K562 (cell line): ENCODE data around the gene UBN2. TPM values are rescaled to one million over a fixed set of nuclear protein-coding genes. Genes with fewer than 3 reads are reported as not detected.
A peak's percentile ranks its signal among the peaks of the same experiment; 100 is the strongest.

Experiments used
- CLOCK ChIP-seq: fragments of 250-450 bp; sonication (Bioruptor Pico); IDR thresholded peaks from 2 replicates; pipeline ENCODE4 v1.4.0; 2020; ENCODE audit warnings: mild to moderate bottlenecking, moderate library complexity, borderline replicate concordance
- CREB3 ChIP-seq: fragments of 450-650 bp; conservative IDR thresholded peaks from 2 replicates; pipeline ENCODE4 v1.6.1; 2016; ENCODE audit warnings: missing genetic modification characterization, low read depth, mild to moderate bottlenecking, missing compliant biosample characterization, moderate library complexity
- DPF2 ChIP-seq: fragments of 450-650 bp; IDR thresholded peaks from 2 replicates; pipeline ENCODE4 v1.6.1; 2016
- FIP1L1 ChIP-seq: fragments of 200-400 bp; formaldehyde crosslinking; IDR thresholded peaks from 2 replicates; pipeline ENCODE4 v1.6.1; 2018; ENCODE audit warnings: mild to moderate bottlenecking, low read depth, low read length; ENCODE audit not compliant: poor library complexity, severe bottlenecking
- GABPB2 ChIP-seq: fragments of 250-450 bp; sonication (Bioruptor Pico); conservative IDR thresholded peaks from 2 replicates; pipeline ENCODE4 v1.5.1; 2021; ENCODE audit warnings: mild to moderate bottlenecking
- GATAD2A ChIP-seq: fragments of 450-650 bp; IDR thresholded peaks from 2 replicates; pipeline ENCODE4 v1.6.1; 2017
- HDGF ChIP-seq: fragments of 450-650 bp; IDR thresholded peaks from 2 replicates; pipeline ENCODE4 v1.6.1; 2016
- POLR2A ChIP-seq: fragments of 450-650 bp; conservative IDR thresholded peaks from 2 replicates; pipeline ENCODE4 v1.6.1; 2016
- POLR2AphosphoS2 ChIP-seq: IDR thresholded peaks from 2 replicates; pipeline ENCODE4 v1.6.1; 2012; ENCODE audit warnings: low read length, improper control_type of control experiment
- POLR2AphosphoS5 ChIP-seq: IDR thresholded peaks from 2 replicates; pipeline ENCODE4 v1.6.1; 2011; ENCODE audit warnings: mild to moderate bottlenecking, low read depth, low read length, moderate library complexity; ENCODE audit not compliant: control insufficient read depth, insufficient read depth
- RCOR1 ChIP-seq, 2 experiments: IDR thresholded peaks; 2 replicates each; pipeline ENCODE4 v1.6.1; 2012; ENCODE audit warnings: low read depth in 2 of 2, low read length in 2 of 2, borderline replicate concordance in 1 of 2, improper control_type of control experiment in 1 of 2
- SNAPC5 ChIP-seq: fragments of 250-450 bp; sonication (Bioruptor Pico); IDR thresholded peaks from 2 replicates; pipeline ENCODE4 v1.8.0; 2021; ENCODE audit warnings: moderate library complexity, mild to moderate bottlenecking, inconsistent platforms
- SP1 ChIP-seq: sonication (generic); formaldehyde crosslinking; IDR thresholded peaks from 2 replicates; pipeline ENCODE4 v1.8.1; 2022; ENCODE audit warnings: mild to moderate bottlenecking, missing genetic modification reagents
- TEAD1 ChIP-seq, 2 experiments: fragments of 450-650 bp in 1 of 2; sonication (generic) in 1 of 2; formaldehyde crosslinking; IDR thresholded peaks; 2 replicates each; pipeline versions ENCODE4 v1.4.0 to v1.8.0; 2020 to 2022; ENCODE audit warnings: mild to moderate bottlenecking in 2 of 2, missing genetic modification reagents in 1 of 2
- ZNF133 ChIP-seq: fragments of 250-450 bp; sonication (Bioruptor Pico); IDR thresholded peaks from 2 replicates; pipeline ENCODE4 v1.4.0; 2020; ENCODE audit warnings: mild to moderate bottlenecking
- ZNF134 ChIP-seq: fragments of 250-450 bp; sonication (Bioruptor Pico); conservative IDR thresholded peaks from 2 replicates; pipeline ENCODE4 v1.4.0; 2020
- ZNF224 ChIP-seq: sonication (generic); formaldehyde crosslinking; IDR thresholded peaks from 2 replicates; pipeline ENCODE4 v1.8.0; 2022; ENCODE audit warnings: mild to moderate bottlenecking, missing genetic modification reagents
- polyA plus RNA-seq, 8 experiments: library from polyadenylated mRNA; depleted of rRNA in 4 of 8; stranded (reverse) in 5 of 8; unstranded in 3 of 8; fragments of >200 nt; fragmentation: Nextera tagmentation in 2 of 8; fragmentation: Illumina TruSeq in 1 of 8; extraction: Ambion mirVana in 2 of 8; extraction: Trizol in 1 of 8; gene quantifications; 2 replicates each; pipeline versions ENCODE4 v1.2.1 to v1.2.3, GENCODE V29; 2011 to 2014; ENCODE audit warnings: inconsistent platforms in 1 of 8, missing spikeins in 1 of 8
- total RNA-seq, 7 experiments: library from RNA; depleted of rRNA in 6 of 7; stranded (reverse); fragments of >200 nt in 6 of 7; fragmentation: Illumina TruSeq in 2 of 7; extraction: Trizol in 2 of 7; gene quantifications; 2 replicates each; pipeline versions ENCODE4 v1.2.1 to v1.2.3, GENCODE V29; 2011 to 2021; ENCODE audit warnings: low replicate concordance in 1 of 7
- TF ChIP-seq, protein P1 (sequence below): fragments of 250-450 bp; sonication (Bioruptor Pico); IDR thresholded peaks from 2 replicates; pipeline ENCODE4 v1.6.1; 2021; ENCODE audit warnings: mild to moderate bottlenecking
- TF ChIP-seq, protein P2 (sequence below): sonication (generic); formaldehyde crosslinking; IDR thresholded peaks from 2 replicates; pipeline ENCODE4 v1.8.0; 2022; ENCODE audit warnings: mild to moderate bottlenecking, missing genetic modification reagents
- TF ChIP-seq, protein P3 (sequence below), 2 experiments: fragments of 450-650 bp; conservative IDR thresholded peaks; 2 replicates each; pipeline ENCODE4 v1.6.1; 2017; ENCODE audit warnings: mild to moderate bottlenecking in 2 of 2, moderate library complexity in 2 of 2
- TF ChIP-seq, protein P4 (sequence below), 2 experiments: fragments of 450-650 bp in 1 of 2; sonication (generic) in 1 of 2; formaldehyde crosslinking; conservative IDR thresholded peaks; 2 replicates each; pipeline versions ENCODE4 v1.4.0 to v1.8.1; 2020 to 2022; ENCODE audit warnings: mild to moderate bottlenecking in 1 of 2, missing genetic modification reagents in 1 of 2

Gene UBN2
- total and polyA plus RNA-seq, 9 of the 15 experiments (the other 6 are each of a cell fraction or from before 2014, with no cell fraction given) = 1.2 to 19.5 (median 9.9) TPM

DNA sequence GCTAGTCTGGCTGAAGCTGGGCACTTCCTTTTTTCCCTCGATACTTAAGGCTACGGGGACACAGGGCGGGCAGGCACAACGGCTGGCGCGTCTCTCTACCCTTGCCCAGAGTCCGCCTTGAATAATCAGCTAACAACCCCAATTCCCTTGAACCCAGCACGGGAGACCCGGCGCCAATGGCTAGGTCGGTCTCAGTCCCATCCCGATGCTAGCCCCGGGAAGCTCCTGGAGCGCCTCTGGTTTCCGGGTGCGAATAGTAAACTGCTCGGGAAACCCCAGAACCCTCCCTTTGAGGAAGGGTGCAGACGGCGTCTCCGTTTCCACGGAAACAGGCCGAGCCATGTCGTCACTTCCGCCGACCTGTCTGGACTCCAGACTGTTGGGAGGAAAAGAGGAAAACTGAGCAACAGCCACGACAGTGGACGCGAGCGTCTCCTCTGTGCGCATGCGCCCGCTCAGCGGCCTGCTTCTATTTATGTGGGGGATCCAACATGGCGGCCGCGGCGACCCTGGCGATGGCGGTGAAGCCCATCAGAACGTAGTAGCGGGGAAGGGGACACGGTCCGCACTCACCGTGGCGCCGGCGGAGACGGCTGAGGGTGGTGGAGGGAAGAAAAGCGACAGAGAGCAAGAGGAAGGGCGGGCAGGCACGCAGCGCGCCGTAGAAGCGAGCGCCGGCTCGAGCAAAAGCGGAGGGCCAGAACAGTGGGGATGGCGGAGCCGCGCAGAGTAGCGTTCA lies at the start of gene UBN2 (continued):
- TF ChIP-seq, protein P1, sequence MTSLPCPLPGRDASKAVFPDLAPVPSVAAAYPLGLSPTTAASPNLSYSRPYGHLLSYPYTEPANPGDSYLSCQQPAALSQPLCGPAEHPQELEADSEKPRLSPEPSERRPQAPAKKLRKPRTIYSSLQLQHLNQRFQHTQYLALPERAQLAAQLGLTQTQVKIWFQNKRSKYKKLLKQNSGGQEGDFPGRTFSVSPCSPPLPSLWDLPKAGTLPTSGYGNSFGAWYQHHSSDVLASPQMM = no peak
- TF ChIP-seq CREB3 (tag) (no peak), CLOCK (CRISPR knock-in tag) (no peak), ZNF134 (CRISPR knock-in tag) (peak; percentile 75), POLR2AphosphoS5 (peak; percentile 95), RCOR1 (IDR thresholded peaks at IDR 0.05; ENCODE audit: borderline replicate concordance in 1 of 2, low read depth in 2 of 2, low read length in 2 of 2) (0 out of 4 replicates have a peak, but pooled peaks of 1 of the 2 experiments have one; percentile 18), SNAPC5 (CRISPR knock-in tag) (no peak), TEAD1 (CRISPR knock-in tag; IDR thresholded peaks at IDR 0.05) (peak in 1 of 2 experiments; percentile 91; a peak in 2 of 4 replicates), GATAD2A (peak; percentile 63; the same call in 1 of the 2 replicates), GABPB2 (CRISPR knock-in tag) (no peak), POLR2AphosphoS2 (peak; percentile 78; the same call in 1 of the 2 replicates), POLR2A (peak; percentile 98), SP1 (CRISPR knock-in tag) (peak; percentile 77), ZNF224 (CRISPR knock-in tag) (peak; percentile 59; the same call in 1 of the 2 replicates), ZNF133 (CRISPR knock-in tag) (no peak), FIP1L1 (peak; percentile 60), DPF2 (0 out of 2 replicates have a peak, but pooled peaks have one; percentile 24), HDGF (no peak)
- TF ChIP-seq, protein P2, sequence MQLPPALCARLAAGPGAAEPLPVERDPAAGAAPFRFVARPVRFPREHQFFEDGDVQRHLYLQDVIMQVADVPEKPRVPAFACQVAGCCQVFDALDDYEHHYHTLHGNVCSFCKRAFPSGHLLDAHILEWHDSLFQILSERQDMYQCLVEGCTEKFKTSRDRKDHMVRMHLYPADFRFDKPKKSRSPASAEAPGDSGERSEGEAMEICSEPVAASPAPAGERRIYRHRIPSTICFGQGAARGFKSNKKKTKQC (CRISPR knock-in tag) = peak; percentile 80; the same call in 1 of the 2 replicates
- TF ChIP-seq, protein P3, sequence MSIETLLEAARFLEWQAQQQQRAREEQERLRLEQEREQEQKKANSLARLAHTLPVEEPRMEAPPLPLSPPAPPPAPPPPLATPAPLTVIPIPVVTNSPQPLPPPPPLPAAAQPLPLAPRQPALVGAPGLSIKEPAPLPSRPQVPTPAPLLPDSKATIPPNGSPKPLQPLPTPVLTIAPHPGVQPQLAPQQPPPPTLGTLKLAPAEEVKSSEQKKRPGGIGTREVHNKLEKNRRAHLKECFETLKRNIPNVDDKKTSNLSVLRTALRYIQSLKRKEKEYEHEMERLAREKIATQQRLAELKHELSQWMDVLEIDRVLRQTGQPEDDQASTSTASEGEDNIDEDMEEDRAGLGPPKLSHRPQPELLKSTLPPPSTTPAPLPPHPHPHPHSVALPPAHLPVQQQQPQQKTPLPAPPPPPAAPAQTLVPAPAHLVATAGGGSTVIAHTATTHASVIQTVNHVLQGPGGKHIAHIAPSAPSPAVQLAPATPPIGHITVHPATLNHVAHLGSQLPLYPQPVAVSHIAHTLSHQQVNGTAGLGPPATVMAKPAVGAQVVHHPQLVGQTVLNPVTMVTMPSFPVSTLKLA (conservative IDR thresholded peaks at IDR 0.05) = peak; percentile 90 to 93
- TF ChIP-seq, protein P4, sequence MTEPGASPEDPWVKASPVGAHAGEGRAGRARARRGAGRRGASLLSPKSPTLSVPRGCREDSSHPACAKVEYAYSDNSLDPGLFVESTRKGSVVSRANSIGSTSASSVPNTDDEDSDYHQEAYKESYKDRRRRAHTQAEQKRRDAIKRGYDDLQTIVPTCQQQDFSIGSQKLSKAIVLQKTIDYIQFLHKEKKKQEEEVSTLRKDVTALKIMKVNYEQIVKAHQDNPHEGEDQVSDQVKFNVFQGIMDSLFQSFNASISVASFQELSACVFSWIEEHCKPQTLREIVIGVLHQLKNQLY (CRISPR knock-in tag; conservative IDR thresholded peaks at IDR 0.05) = peak; percentile 75 to 90; a peak in 2 of 4 replicates
